Measurements from ENCODE around the gene SF3B3.
"Not testable (repeated sequence)": the region's sequence is repeated elsewhere in the genome, so short reads cannot be mapped to it uniquely, and the experiment has no call there.

DNA sequence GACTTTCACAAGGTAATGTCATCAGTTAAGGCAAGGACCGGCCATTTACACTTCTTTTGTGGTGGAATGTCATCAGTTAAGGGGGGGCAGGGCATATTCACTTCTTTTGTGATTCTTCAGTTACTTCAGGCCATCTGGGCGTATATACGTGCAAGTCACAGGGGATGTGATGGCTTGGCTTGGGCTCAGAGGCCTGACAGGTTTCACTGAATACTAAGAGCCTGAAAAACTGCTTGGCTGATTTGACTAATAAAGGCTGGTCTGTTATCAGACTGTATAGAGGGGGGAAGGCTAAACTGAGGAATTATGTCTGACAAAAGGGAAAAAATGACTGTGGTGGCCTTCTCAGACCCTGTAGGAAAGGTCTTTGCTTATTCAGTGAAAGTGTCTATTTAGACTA, 98.2 kb downstream of the SF3B3 start:
- TF ChIP-seq EZH2 (optimal IDR thresholded peaks at IDR 0.05; ENCODE audit: low read depth, low read length): not testable (repeated sequence)
- TF ChIP-seq, protein P1, sequence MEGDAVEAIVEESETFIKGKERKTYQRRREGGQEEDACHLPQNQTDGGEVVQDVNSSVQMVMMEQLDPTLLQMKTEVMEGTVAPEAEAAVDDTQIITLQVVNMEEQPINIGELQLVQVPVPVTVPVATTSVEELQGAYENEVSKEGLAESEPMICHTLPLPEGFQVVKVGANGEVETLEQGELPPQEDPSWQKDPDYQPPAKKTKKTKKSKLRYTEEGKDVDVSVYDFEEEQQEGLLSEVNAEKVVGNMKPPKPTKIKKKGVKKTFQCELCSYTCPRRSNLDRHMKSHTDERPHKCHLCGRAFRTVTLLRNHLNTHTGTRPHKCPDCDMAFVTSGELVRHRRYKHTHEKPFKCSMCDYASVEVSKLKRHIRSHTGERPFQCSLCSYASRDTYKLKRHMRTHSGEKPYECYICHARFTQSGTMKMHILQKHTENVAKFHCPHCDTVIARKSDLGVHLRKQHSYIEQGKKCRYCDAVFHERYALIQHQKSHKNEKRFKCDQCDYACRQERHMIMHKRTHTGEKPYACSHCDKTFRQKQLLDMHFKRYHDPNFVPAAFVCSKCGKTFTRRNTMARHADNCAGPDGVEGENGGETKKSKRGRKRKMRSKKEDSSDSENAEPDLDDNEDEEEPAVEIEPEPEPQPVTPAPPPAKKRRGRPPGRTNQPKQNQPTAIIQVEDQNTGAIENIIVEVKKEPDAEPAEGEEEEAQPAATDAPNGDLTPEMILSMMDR (IDR thresholded peaks at IDR 0.05; ENCODE audit: low read length): not testable (repeated sequence)
